H1 (cell line): Measurements from ENCODE around the gene SLC3A2. TPM values are rescaled to one million over a fixed set of nuclear protein-coding genes. Genes with fewer than 3 reads are reported as not detected.
A peak's percentile ranks its signal among the peaks of the same experiment; 100 is the strongest.

Experiments
- CTCF ChIA-PET: fragments of 300-600 bp; sonication (Branson Sonifier 250); formaldehyde crosslinking; loops from one replicate; lab custom pipeline; 2021; ENCODE audit not compliant: partially characterized antibody; lab: Charles Lee
- POLR2A ChIA-PET: fragments of 300-600 bp; sonication (Branson Sonifier 250); formaldehyde crosslinking; loops from one replicate; lab custom pipeline; 2021; ENCODE audit warnings: inconsistent platforms; ENCODE audit not compliant: partially characterized antibody; lab: Charles Lee
- DNase-seq, 2 experiments: peaks; one replicate each; pipeline versions ENCODE4 v3.0.0 to v3.0.0-alpha.2; 2010 to 2022; ENCODE audit warnings: low spot score in 2 of 2, low read depth in 1 of 2, mixed read lengths in 1 of 2
- FAIRE-seq: peaks from 2 replicates; lab custom pipeline; 2011; peaks lifted over from hg19 to GRCh38; lab: Jason Lieb, UNC
- H2AFZ ChIP-seq: 2 replicates; pipeline ENCODE4 v1.8.1; 2012; ENCODE audit warnings: low read length, inconsistent platforms
- H2AK5ac ChIP-seq: 2 replicates; pipeline ENCODE4 v1.6.1; 2013; ENCODE audit warnings: low read depth, low read length
- H2BK120ac ChIP-seq: replicated peaks from 2 replicates; pipeline ENCODE3; 2013; ENCODE audit warnings: low read depth, low read length, inconsistent platforms
- H2BK12ac ChIP-seq: 2 replicates; pipeline ENCODE4 v1.6.1; 2013; ENCODE audit warnings: low read depth, low read length
- H2BK15ac ChIP-seq: 2 replicates; pipeline ENCODE4 v1.6.1; 2013; ENCODE audit warnings: low read length
- H2BK20ac ChIP-seq: 2 replicates; pipeline ENCODE4 v1.6.1; 2013; ENCODE audit warnings: low read length
- H2BK5ac ChIP-seq: 2 replicates; pipeline ENCODE4 v1.6.1; 2013; ENCODE audit warnings: low read depth, low read length
- H3K14ac ChIP-seq: 2 replicates; pipeline ENCODE4 v1.6.1; 2013; ENCODE audit warnings: inconsistent platforms; ENCODE audit not compliant: insufficient read length
- H3K18ac ChIP-seq: 2 replicates; pipeline ENCODE4 v1.6.1; 2013; ENCODE audit warnings: low read length; ENCODE audit errors: extremely low read depth
- H3K23ac ChIP-seq: 2 replicates; pipeline ENCODE4 v1.6.1; 2013; ENCODE audit warnings: inconsistent platforms; ENCODE audit not compliant: insufficient read length
- H3K23me2 ChIP-seq: 2 replicates; pipeline ENCODE4 v1.6.1; 2013; ENCODE audit warnings: low read depth, low read length
- H3K27ac ChIP-seq: 2 replicates; pipeline ENCODE4 v1.6.1; 2011; ENCODE audit warnings: low read depth, low read length, inconsistent platforms
- H3K27me3 ChIP-seq, 4 experiments: replicated peaks in 1 of 4; 1 replicate in 1 of 4; 2 replicates in 3 of 4; pipeline versions ENCODE4 v1.6.1 to v1.8.1; 2011 to 2013; ENCODE audit warnings: low read length in 3 of 4, mild to moderate bottlenecking in 3 of 4, inconsistent platforms in 2 of 4, mixed read lengths in 2 of 4, moderate library complexity in 1 of 4; ENCODE audit not compliant: control insufficient read depth in 3 of 4, insufficient read depth in 3 of 4; ENCODE audit errors: extremely low read depth in 1 of 4
- H3K36me3 ChIP-seq, 4 experiments: 2 replicates each; pipeline versions ENCODE4 v1.6.1 to v1.8.1; 2011 to 2013; ENCODE audit warnings: mild to moderate bottlenecking in 4 of 4, low read length in 3 of 4, moderate library complexity in 2 of 4, control low read depth in 1 of 4, inconsistent platforms in 1 of 4; ENCODE audit not compliant: insufficient read depth in 4 of 4, control insufficient read depth in 2 of 4
- H3K4ac ChIP-seq: replicated peaks from 2 replicates; pipeline ENCODE3; 2013; ENCODE audit warnings: low read length, low read depth, mixed read lengths, inconsistent platforms; ENCODE audit not compliant: insufficient read length
- H3K4me1 ChIP-seq, 4 experiments: replicated peaks in 1 of 4; 1 replicate in 1 of 4; 2 replicates in 3 of 4; pipeline versions ENCODE4 v1.6.1 to v1.8.1; 2011 to 2013; ENCODE audit warnings: low read length in 3 of 4, inconsistent platforms in 2 of 4, mixed read lengths in 1 of 4; ENCODE audit not compliant: insufficient read depth in 4 of 4, control insufficient read depth in 3 of 4
- H3K4me2 ChIP-seq, 2 experiments: 2 replicates each; pipeline versions ENCODE4 v1.6.1 to v1.8.1; 2011 to 2013; ENCODE audit warnings: low read depth in 2 of 2, low read length in 2 of 2, control low read depth in 1 of 2, inconsistent platforms in 1 of 2, mild to moderate bottlenecking in 1 of 2; ENCODE audit not compliant: insufficient read depth in 1 of 2
- H3K4me3 ChIP-seq, 4 experiments: fragments of 200-600, 300-600 bp in 1 of 4; sonication (generic), shearing (Covaris generic), sonication (Bioruptor Twin) in 1 of 4; 2 replicates each; pipeline versions ENCODE4 v1.5.1 to v1.8.1; 2011 to 2016; ENCODE audit warnings: low read length in 4 of 4, low read depth in 3 of 4, control low read depth in 2 of 4, inconsistent platforms in 2 of 4, mild to moderate bottlenecking in 2 of 4, mixed read lengths in 1 of 4, moderate library complexity in 1 of 4; ENCODE audit not compliant: insufficient read depth in 2 of 4; ENCODE audit errors: extremely low read depth in 1 of 4
- H3K56ac ChIP-seq: replicated peaks from 2 replicates; pipeline ENCODE3; 2013; ENCODE audit warnings: low read depth, mild to moderate bottlenecking, mixed read lengths, low read length, inconsistent platforms; ENCODE audit not compliant: insufficient read length
- H3K79me1 ChIP-seq: 2 replicates; pipeline ENCODE4 v1.6.1; 2013; ENCODE audit warnings: low read depth, low read length, control low read depth
- H3K79me2 ChIP-seq, 2 experiments: 2 replicates each; pipeline versions ENCODE4 v1.6.1 to v1.8.1; 2012 to 2013; ENCODE audit warnings: low read length in 2 of 2, mild to moderate bottlenecking in 2 of 2, inconsistent platforms in 1 of 2; ENCODE audit not compliant: insufficient read depth in 2 of 2, control insufficient read depth in 1 of 2
- H3K9ac ChIP-seq, 4 experiments: replicated peaks in 1 of 4; 1 replicate in 1 of 4; 2 replicates in 3 of 4; pipeline versions ENCODE4 v1.6.1 to v1.8.1; 2011 to 2013; ENCODE audit warnings: low read depth in 3 of 4, low read length in 3 of 4, control low read depth in 2 of 4, mild to moderate bottlenecking in 2 of 4, moderate library complexity in 2 of 4, inconsistent platforms in 1 of 4; ENCODE audit errors: extremely low read depth in 1 of 4
- H3K9me3 ChIP-seq, 2 experiments: 2 replicates each; pipeline versions ENCODE4 v1.6.1 to v1.8.1; 2012 to 2013; ENCODE audit warnings: mild to moderate bottlenecking in 2 of 2, moderate library complexity in 2 of 2, control low read depth in 1 of 2, inconsistent platforms in 1 of 2, low read depth in 1 of 2, low read length in 1 of 2, mixed read lengths in 1 of 2; ENCODE audit not compliant: insufficient read depth in 2 of 2
- H4K20me1 ChIP-seq, 2 experiments: replicated peaks in 1 of 2; 2 replicates each; pipeline versions ENCODE3 to v1.8.1; 2011 to 2013; ENCODE audit warnings: inconsistent platforms in 2 of 2, low read length in 2 of 2, mild to moderate bottlenecking in 1 of 2; ENCODE audit not compliant: insufficient read depth in 2 of 2, control insufficient read depth in 1 of 2
- H4K5ac ChIP-seq: 2 replicates; pipeline ENCODE4 v1.6.1; 2013; ENCODE audit warnings: low read length, low read depth, mixed read lengths, inconsistent platforms; ENCODE audit not compliant: insufficient read length
- H4K8ac ChIP-seq: 2 replicates; pipeline ENCODE4 v1.8.0; 2013; ENCODE audit warnings: mild to moderate bottlenecking, moderate library complexity, low read length, inconsistent platforms; ENCODE audit not compliant: insufficient read depth; ENCODE audit errors: extremely low read depth
- H4K91ac ChIP-seq: replicated peaks from 2 replicates; pipeline ENCODE3; 2013; ENCODE audit warnings: low read length, mixed read lengths, inconsistent platforms; ENCODE audit not compliant: insufficient read length
- ASH2L ChIP-seq: fragments of 200-600, 300-600 bp; sonication (generic); IDR thresholded peaks from one replicate; pipeline ENCODE4 v1.7.1; 2017; ENCODE audit warnings: low read length
- CHD1 ChIP-seq: IDR thresholded peaks from 2 replicates; pipeline ENCODE4 v1.6.1; 2012; ENCODE audit warnings: low read depth, low read length, improper control_type of control experiment
- EP300 ChIP-seq, 2 experiments: IDR thresholded peaks; 1 replicate in 1 of 2; 2 replicates in 1 of 2; pipeline ENCODE4 v1.6.1; 2011 to 2012; ENCODE audit warnings: low read depth in 2 of 2, low read length in 2 of 2, mild to moderate bottlenecking in 2 of 2, borderline replicate concordance in 1 of 2, inconsistent platforms in 1 of 2, moderate library complexity in 1 of 2
- GTF2F1 ChIP-seq: IDR thresholded peaks from 2 replicates; pipeline ENCODE4 v1.6.1; 2012; ENCODE audit warnings: low read depth, low read length, improper control_type of control experiment, borderline replicate concordance
- RNF2 ChIP-seq: fragments of 200-900, 300-1000 bp; sonication (generic); IDR thresholded peaks from 2 replicates; pipeline ENCODE4 v1.7.1; 2016; ENCODE audit warnings: borderline replicate concordance, low read depth, mild to moderate bottlenecking, antibody characterized with exemption, low read length; ENCODE audit not compliant: poor library complexity, severe bottlenecking; ENCODE audit errors: missing control alignments
- TCF12 ChIP-seq: IDR thresholded peaks from 2 replicates; pipeline ENCODE4 v1.6.1; 2011; ENCODE audit warnings: low read depth, mild to moderate bottlenecking, low read length
- WGBS, 2 experiments: shearing (Covaris generic) in 1 of 2; methylation state at CpG; one replicate each; pipeline versions ENCODE4 v1.1.6 to v1.1.7; 2013 to 2015; ENCODE audit warnings: low lambda C conversion rate in 2 of 2, mixed read lengths in 2 of 2, inconsistent platforms in 1 of 2, low coverage in 1 of 2, missing lambda C conversion rate in 1 of 2; ENCODE audit not compliant: insufficient replicate concordance in 2 of 2, insufficient coverage in 1 of 2, insufficient read length in 1 of 2; ENCODE audit errors: extremely low coverage in 1 of 2, missing lambda C conversion rate in 1 of 2; 5-methylcytosine and 5-hydroxymethylcytosine counted together
- polyA plus RNA-seq, 7 experiments: library from polyadenylated mRNA; depleted of rRNA in 3 of 7; stranded (reverse) in 5 of 7; unstranded in 2 of 7; fragments of >200 nt in 5 of 7; fragments of 200-250 nt in 2 of 7; gene quantifications; 1 replicate in 5 of 7; 2 replicates in 1 of 7; 4 replicates in 1 of 7; pipeline versions ENCODE4 v1.2.1 to v1.2.3, GENCODE V29; 2011 to 2013; ENCODE audit warnings: missing spikeins in 2 of 7, mixed read lengths in 2 of 7
- total RNA-seq: library from RNA; stranded (reverse); fragmentation: NEBNext Ultra II Directional; extraction: Animal tissue kit (Norgen Biotek cat#: 25700); gene quantifications from 2 replicates; pipeline ENCODE4 v1.2.1, GENCODE V29; 2021
- TF ChIP-seq, protein P1 (sequence below): IDR thresholded peaks from 2 replicates; pipeline ENCODE4 v1.6.1; 2012; ENCODE audit warnings: inconsistent platforms
- TF ChIP-seq, protein P2 (sequence below): IDR thresholded peaks from 2 replicates; pipeline ENCODE4 v1.6.1; 2012; ENCODE audit warnings: low read length, inconsistent platforms

SLC3A2 gene
- total and polyA plus RNA-seq, 2 of the 8 experiments (the other 6 are each of a cell fraction or from before 2014, with no cell fraction given) = 410 to 435 TPM

DNA sequence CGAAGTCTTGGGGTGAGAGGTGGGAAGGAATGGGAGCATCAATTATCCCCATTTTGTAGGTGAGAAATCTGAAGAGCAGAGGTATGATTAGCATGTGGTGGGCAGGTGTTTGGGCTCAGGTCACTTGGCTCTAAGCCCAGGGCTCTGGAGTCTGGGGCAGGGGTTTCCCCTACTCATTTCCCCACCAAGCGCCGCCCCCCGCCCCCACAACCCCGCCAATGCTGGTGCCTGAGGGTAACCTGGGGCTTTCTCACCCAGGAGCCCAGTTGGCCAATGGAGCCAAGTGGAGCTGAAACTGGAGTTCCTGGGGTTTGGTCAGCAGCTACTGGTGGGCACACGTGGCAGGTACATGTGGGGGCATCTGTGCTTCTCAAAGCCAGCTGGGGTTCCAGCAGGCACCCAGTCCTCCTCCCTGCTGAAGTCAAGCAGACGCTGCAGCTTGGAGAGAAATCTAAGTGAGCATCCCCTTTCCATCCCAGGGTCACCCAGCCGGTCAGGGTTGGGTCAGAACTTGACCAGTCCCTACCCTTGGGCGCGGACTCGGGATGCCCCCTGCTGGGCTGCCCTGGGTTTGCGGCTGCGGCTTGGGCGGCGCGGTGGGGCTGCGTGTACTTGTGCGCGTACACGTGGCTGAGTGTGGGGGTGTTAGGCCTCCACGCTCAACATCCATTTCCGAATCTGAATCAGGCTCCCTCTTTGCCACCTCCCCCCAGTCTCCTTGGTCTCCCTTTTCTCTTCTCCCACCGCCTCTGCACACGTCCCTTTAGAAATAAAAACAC is 42.1 kb downstream of the SLC3A2 start:
- DNase-seq (peak in 1 of 2 experiments; percentile 87), FAIRE-seq (no peak)
- Histone ChIP-seq H2BK20ac (peak overlapping the region; percentile 86), H3K14ac (no peak overlapping the region), H3K4me1 (peaks cover 6 to 35% (median 21%) of the 10 kb centered on the region in 4 experiments), H3K23me2 (peaks cover 17% of the 10 kb centered on the region), H2AK5ac (no peak overlapping the region), H3K4ac (no peak overlapping the region), H3K23ac (no peak overlapping the region), H2BK120ac (no peak overlapping the region), H3K36me3 (no peaks in the 10 kb centered on the region), H3K27ac (no peak overlapping the region), H4K8ac (peak overlapping the region; percentile 38; the same call in 1 of the 2 replicates), H3K18ac (no peak overlapping the region), H3K79me2 (no peaks in the 10 kb centered on the region), H2BK12ac (0 out of 2 replicates have a peak overlapping the region, but pooled peaks have one; percentile 30), H3K27me3 (peaks cover 15 to 45% (median 41%) of the 10 kb centered on the region in 4 experiments), H3K4me3 (peak overlapping the region; percentile 3 to 64 (median 16); a peak in 4 of 8 replicates), H2BK5ac (no peak overlapping the region), H4K5ac (peak overlapping the region; percentile 6), H2AFZ (no peak overlapping the region), H3K79me1 (no peaks in the 10 kb centered on the region), H4K20me1 (no peaks in the 10 kb centered on the region), H3K56ac (no peak overlapping the region), H3K4me2 (peak overlapping the region; percentile 79 to 84), H3K9me3 (no peaks in the 10 kb centered on the region), H4K91ac (peak overlapping the region; percentile 31), H3K9ac (no peak overlapping the region; a peak in 1 of 7 replicates), H2BK15ac (peak overlapping the region; percentile 18; the same call in 1 of the 2 replicates)
- WGBS, 2 experiments = 36% methylated on average over 20 of the region's 24 CpGs; no CpG with 5 or more reads in 1 of the 2 experiments
- ChIA-PET CTCF (interaction anchor here (0.5 to 16.5 kb wide), 15 partner anchors 9 to 233 kb away, joined by 3 to 232 read pairs (median 4); partner anchors contain the start of gene SLC22A8), POLR2A (interaction anchor here (0.6 to 57.8 kb wide), 7 partner anchors 17 to 295 kb away, joined by 3 to 1185 read pairs (median 7); partner anchors contain the start of genes C11orf98, CSKMT and SLC3A2)
- TF ChIP-seq RNF2 = no peak
- TF ChIP-seq, protein P1, sequence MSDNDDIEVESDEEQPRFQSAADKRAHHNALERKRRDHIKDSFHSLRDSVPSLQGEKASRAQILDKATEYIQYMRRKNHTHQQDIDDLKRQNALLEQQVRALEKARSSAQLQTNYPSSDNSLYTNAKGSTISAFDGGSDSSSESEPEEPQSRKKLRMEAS = peak; percentile 85; the same call in 1 of the 2 replicates
- no peak for TF ChIP-seq TCF12
- TF ChIP-seq ASH2L = no peak
- no peak for TF ChIP-seq CHD1
- TF ChIP-seq GTF2F1 = no peak
- TF ChIP-seq EP300 (IDR thresholded peaks at IDR 0.05; ENCODE audit: borderline replicate concordance in 1 of 2, low read depth in 2 of 2, low read length in 2 of 2) = no peak
- TF ChIP-seq, protein P2, sequence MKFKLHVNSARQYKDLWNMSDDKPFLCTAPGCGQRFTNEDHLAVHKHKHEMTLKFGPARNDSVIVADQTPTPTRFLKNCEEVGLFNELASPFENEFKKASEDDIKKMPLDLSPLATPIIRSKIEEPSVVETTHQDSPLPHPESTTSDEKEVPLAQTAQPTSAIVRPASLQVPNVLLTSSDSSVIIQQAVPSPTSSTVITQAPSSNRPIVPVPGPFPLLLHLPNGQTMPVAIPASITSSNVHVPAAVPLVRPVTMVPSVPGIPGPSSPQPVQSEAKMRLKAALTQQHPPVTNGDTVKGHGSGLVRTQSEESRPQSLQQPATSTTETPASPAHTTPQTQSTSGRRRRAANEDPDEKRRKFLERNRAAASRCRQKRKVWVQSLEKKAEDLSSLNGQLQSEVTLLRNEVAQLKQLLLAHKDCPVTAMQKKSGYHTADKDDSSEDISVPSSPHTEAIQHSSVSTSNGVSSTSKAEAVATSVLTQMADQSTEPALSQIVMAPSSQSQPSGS = no peak
